ENCODE data around the gene ZNF750.
"Not testable (repeated sequence)": the region's sequence is repeated elsewhere in the genome, so short reads cannot be mapped to it uniquely, and the experiment has no call there.

Gene ZNF750

DNA sequence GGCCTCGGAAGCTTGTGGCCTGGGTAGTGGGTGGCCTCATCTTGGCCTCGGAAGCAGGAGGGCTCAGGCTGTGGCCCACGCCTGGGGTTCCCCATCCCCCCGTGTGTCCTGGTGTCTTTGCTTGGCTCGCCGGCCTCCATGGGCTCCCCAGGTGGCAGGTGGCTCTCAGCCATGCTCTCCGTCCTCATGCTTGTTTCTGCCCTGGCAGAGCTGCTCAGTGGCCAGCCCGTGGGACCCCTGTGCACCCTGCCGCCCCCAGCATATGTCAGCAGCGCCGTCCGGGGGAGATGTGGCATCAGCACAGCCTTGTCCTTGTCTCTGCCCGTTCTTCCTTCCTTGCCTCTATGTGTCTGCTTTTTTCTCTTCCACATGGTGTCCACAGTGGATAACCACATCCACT lies 49.4 kb downstream of the ZNF750 start:
- DNase-seq = no peak

DNA sequence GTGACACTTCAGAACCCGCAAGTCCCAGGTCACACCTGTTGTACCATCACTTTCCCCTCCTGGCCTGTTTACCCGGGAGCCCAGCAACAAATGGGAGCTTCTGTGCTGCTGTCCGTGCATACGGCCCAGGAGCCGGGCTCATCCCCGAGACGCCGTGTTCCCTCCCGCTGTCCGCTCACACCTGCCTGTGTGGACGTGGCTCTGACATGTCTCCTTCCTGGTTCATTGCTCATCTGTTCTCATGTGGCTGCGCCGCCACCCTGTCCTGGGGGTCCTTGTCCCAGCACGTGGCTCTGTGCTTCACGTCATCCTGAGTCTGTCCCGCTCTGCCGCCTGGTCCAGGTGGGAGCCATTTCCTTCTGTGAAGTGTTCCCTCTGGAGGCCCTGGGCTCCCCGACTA lies 50.0 kb downstream of the ZNF750 start:
- DNase-seq = no peak

DNA sequence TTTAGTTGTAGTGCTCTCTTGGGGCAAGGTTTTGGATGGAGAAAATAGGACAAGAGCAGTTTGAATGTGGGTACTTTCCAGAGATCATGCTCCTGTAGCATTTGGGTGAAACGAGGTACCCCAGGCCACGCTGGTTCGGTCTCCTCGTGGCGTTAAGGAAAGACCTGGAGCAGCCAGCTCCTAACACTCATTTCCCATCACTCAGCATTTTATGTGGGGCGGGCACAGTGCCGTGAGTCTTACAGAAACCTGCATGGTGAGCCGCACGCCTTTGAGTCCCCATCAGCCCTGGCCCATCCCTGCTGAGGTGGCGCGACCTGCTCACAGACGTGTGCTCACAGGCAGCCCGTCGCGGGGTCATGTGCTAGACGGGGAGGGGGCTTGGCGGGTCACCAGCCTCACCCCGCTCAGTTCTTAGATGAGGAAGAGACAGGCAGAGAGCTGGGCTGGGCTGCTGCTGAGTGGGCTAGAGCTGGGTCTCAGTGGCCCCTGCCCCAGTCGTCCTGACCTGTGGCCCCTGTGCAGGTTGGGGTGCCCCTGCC lies 50.7 kb downstream of the ZNF750 start:
- DNase-seq = no peak

DNA sequence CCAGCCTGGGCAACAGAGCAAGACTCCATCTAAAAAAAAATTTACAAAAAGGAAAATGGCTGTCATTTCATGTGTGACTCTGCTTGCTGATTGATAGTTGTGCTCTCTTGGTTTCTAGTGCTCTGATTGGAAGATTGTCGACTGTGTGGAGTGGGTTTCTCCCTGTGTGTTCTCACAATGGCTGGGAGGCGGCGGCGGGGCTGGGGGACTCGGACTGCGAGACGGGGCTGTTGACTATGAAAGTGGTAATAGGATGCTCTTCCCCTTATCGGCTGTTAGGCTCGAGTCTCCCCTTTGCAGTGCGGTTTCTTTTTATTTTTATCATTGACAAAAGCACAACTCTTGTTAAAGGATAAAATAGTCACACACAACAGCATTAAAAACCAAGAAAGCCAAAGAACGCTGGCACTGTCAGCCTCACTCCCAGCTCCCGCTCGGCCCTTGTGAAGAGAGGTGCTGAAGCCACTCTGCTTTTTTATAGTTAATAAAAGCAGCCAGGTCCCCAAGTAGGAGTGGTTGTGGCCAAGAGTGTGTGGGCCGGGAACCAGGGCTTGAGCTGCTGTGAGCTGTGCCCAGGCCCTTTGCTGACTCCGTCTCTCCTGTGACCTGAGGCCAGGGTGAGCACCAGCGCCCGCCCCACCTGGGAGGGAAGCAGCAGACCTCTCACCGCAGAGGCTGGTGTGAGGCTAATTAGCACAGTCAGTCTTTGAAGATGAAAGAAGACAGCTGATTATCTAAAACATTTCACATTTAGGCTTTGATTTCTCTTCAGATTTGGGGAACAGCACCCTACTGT lies 51.4 kb downstream of the ZNF750 start:
- DNase-seq = no peak

DNA sequence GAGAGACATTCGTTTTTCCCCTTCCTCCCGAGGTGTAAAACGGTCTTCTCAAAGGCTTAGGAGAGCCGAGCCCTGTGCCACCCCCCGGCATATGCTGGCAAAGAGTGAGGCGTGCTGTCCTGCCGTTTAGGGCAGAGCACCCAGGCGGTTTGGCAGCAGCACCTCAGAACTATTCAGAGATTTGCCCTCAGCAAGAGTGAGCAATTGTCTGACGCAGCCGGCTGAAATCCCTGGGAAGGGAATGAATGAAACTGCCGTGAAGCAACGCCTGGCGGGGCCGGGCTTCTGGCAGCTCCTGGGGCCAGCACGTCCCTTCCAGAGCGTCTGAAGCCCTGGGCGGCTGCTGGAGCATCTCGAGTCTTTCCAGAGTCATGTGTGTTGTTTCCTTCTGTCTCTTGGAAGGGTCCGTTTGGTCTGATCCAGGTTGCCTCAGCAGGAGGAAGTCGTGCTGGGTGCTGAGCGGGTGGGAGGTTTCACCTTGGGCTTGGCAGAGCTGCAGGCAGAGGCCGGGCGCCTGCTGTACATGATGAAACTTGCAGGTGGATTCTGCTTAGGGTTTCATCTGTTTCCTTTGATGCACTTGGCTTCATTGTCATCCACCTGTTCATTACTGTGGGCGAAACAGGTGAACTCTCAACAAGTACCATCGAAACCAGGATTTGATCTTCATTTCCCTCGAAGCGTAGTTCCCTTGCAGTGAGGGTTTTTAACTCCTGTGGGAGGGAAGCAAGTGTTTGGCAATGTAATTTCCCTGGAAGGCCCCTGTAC lies 52.6 kb downstream of the ZNF750 start:
- no peak for DNase-seq

DNA sequence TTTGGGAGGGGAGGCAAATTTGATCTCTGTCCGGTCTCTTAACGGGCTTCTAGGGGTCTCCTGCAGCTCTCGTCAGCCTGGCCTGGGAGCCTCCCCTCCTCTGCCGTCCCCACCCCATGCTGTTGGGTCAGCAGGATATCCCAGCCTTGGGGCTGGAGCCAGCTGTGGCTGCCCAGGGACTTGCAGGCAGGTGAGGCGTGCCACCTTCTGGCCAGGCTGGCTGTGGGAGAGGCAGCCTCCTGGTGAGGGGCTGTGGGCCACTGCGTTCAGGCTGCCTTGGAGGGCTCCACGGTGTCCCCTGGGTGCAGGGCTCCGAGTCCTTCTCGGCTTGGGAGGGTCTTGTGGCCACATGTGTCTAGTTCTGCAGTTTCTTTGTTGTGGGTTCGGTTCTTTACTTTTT lies 53.4 kb downstream of the ZNF750 start:
- DNase-seq = no peak

DNA sequence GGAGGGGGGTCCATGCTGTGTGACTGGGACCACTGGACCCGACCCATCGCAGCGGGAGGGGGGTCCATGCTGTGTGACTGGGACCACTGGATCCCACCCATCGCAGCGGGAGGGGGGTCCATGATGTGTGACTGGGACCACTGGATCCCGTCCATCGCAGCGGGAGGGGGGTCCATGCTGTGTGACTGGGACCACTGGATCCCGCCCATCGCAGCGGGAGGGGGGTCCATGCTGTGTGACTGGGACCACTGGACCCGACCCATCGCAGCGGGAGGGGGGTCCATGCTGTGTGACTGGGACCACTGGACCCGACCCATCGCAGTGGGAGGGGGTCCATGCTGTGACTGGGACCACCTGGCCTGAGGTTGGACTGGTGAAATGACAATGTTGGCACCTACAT lies 54.2 kb downstream of the ZNF750 start:
- DNase-seq = not testable (repeated sequence)

DNA sequence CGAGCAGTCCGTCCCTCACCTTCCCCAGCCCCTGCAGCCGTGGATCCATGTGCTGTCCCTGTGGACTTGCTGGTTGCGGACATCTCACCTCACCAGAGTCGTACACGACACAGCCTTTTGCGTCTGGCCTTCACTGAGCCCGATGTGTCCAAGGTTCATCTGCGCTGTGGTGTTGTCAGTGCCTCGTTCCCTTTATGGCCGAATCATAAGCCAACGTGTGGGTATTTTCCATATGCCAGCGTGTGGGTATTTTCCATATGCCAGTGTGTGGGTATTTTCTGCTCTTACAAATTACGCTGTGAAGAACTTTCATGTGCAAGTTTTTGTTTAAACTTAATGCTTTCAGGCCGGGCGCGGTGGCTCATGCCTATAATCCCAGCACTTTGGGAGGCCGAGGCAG lies 56.3 kb downstream of the ZNF750 start:
- DNase-seq = no peak

DNA sequence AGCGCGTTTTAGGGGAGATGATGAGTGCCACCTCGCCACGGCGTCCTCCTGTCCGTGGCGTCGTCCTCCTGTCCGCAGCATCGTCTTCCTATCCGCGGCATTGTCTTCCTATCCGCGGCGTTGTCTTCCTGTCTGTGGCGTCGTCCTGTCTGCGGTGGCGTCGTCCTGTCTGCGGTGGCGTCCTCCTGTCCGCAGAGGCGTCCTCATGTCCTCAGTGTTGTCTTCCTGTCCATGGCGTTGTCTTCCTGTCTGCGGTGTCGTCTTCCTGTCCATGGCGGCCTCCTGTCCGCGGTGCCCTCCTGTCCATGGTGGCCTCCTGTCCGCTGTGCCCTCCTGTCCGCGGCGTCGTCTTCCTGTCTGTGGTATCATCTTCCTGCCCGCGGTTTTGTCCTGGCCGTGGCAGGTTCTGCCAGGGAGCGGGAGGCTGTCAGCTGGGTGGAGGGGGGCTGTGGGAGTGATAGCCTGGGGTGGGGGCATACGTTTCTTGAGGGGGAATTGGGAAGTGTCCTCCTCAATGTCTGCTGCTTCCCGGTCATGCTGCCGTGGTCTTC lies 57.1 kb downstream of the ZNF750 start:
- no peak for DNase-seq

DNA sequence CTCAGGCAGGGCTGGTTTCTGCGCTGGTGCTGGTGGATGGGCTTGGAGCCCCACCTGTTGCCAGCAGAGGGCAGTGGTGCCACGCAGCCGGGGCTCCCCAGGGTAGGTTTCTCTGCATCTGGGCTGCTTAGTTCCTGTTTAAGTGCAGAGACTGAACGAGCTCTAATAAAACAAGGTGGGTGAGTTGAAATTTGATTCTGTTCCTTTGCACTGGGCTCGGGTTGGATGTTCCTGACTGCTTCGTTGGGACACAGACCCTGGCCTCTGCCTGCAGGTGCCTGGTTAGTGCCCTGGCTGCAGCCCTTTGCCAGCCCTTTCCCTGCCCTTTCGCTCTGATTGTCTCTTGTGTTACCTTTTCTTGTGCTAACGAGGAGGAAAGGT lies 57.9 kb downstream of the ZNF750 start:
- DNase-seq = peak; percentile 48

DNA sequence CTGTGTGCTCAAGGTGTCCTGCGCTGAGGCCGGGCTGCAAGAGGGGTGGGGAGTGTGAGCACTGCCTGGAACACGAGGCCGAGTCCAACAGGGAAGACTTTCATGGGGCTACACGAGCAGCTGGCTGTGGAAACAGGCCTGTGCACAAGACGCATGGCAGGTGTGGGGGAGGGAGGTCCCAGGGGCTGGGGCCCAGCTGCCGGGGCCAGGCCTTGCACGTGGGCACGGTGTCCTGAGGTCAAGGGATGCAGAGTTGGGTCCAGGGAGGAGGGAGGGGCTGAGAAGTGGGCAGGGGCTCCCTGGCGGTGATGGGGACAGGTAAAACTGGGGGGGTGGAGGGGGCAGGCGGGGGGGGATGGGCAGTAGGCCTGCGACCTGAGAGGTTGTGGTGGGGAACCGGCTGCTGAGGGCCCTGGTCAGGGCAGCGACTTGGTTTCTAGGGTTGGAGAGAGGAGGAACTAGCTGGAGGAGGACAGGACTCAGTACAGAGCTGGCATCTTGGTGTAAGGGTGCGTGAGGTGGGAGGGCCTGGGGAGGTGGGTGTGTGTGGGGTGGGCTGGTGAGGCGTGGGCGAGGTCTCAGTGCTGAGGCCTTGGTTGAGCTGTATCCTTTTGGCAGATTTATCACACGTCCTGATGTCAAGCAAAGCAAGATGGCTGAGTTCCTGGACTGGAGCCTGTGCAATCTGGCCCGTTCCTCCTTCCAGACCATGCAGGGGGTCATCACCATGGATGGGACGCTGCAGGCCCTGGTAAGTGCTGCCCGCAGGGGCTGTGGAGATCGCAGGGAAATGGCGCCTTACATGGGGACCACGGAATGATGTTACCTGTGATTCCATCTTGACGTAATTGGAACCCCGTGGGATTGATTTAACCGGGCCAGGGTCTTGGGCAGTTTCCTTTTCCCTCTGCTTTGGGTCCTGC lies 58.6 kb downstream of the ZNF750 start:
- DNase-seq = no peak

DNA sequence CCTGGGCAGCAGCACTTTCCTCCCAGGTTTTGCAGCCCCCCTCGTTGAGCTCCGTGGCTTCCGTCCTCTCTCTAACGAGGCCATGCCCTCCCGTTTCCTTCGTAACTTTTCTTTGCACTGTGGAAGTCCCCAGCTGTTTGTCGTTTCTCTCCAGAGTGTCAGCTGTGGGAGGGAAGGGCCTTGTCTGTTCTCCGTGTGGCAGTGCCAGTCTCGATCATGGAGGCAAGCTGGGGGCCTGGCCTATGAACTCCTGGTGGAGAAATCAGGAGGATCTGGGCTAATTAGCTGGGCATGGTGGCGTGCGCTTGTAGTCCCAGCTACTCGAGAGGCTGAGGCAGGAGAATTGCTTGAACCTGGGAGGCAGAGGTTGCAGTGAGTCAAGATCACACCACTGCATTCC lies 59.6 kb downstream of the ZNF750 start:
- no peak for DNase-seq

DNA sequence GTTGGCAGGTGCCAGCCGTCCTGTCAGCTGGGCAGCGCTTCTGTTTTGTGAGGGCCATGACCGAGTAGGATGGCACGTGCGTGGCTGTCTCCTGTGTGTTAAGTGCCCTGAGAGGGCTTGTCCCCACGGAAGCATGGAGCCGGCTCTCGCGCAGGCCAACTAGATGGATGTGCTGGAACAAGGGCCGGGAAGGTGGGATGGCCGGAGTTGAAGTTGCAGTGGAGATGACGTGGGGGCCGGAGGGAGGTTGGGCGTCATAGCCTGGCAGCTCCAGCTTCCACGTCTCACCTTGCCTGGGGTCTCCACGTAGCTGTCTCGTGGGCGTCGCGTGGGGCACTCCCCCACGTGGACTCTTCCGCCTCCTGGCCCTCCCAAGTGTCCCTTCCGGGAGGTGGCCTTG lies 60.3 kb downstream of the ZNF750 start:
- no peak for DNase-seq
